NCI-H1694 treated with DMSO at 0.1 percent for 48 hours (cell line): ENCODE results near the gene NXPE4.
"Not testable (repeated sequence)": the region's sequence is repeated elsewhere in the genome, so short reads cannot be mapped to it uniquely, and the experiment has no call there.

ENCODE experiments used
- DNase-seq: peaks from one replicate; lab custom pipeline; 2025; lab: John Stamatoyannopoulos, UW

The NXPE4 gene

DNA sequence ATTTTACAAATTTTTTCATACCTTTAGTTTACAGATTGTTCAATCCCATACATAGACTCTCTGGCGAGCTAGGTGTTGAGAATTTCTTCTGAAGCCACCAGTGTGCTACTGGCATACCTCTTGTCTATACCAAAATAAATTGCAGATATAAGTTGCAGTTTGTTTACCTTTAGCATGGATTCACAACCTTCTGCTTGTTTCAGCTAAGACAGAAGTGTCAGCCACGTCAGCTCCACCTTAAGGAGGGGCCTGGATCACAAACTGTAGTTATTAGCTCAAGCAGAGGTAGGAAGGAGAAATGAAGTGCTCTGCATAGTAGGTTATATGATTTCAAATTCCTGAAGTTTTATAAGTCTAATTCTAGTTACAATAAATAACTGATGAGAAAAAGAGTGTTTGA is at the start of gene NXPE4:
Gene NXPE4 (minus strand): TSS at position 216 of the 400 bp plus-strand sequence. CDS start 1,027 bp downstream, outside the sequence.
- DNase-seq, result no peak

DNA sequence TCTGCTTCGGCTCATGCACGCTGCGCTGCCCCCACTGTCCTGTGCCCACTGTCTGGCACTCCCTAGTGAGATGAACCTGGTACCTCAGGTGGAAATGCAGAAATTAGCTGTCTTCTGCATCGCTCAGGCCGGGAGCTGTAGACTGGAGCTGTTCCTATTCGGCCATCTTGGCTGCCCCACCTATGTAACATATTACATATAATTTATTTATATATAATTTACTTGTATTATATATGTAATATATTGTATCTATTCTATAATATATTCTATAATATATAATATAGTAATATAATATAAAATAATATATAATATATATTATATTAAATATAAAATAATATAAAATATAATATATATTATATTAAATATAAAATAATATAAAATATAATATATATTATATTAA is 43.9 kb upstream of the NXPE4 start:
- DNase-seq, result not testable (repeated sequence)

DNA sequence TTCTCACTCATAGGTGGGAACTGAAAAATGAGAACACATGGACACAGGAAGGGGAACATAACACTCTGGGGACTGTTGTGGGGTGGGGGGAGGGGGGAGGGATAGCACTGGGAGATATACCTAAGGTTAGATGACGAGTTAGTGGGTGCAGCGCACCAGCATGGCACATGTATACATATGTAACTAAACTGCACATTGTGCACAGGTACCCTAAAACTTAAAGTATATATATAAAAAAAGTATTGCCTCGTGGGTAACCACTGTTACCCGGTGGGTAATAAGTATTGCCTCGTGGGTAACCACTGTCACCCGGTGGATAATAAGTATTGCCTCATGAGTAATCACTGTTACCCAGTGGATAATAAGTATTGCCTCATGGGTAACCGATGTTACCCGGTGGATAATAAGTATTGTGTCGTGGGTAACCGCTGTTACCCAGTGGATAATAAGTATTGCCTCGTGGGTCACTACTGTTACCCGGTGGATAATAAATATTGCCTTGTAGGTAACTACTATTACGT is 35.9 kb upstream of the NXPE4 start:
- DNase-seq, result not testable (repeated sequence)

DNA sequence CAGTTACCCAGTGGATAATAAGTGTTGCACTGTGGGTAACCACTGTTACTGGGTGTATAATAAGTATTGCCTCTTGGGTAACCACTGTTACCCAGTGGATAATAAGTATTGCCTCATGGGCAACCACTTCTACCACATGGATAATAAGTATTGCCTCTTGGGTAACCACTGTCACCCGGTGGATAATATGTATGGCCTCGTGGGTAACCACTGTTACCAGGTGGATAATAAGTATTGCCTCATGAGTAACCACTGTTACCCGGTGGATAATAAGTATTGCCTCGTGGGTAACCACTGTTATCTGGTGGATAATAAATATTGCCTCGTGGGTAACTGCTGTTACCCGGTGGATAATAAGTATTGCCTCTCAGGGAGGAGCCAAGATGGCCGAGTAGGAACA is 29.7 kb upstream of the NXPE4 start:
- no peak for DNase-seq

DNA sequence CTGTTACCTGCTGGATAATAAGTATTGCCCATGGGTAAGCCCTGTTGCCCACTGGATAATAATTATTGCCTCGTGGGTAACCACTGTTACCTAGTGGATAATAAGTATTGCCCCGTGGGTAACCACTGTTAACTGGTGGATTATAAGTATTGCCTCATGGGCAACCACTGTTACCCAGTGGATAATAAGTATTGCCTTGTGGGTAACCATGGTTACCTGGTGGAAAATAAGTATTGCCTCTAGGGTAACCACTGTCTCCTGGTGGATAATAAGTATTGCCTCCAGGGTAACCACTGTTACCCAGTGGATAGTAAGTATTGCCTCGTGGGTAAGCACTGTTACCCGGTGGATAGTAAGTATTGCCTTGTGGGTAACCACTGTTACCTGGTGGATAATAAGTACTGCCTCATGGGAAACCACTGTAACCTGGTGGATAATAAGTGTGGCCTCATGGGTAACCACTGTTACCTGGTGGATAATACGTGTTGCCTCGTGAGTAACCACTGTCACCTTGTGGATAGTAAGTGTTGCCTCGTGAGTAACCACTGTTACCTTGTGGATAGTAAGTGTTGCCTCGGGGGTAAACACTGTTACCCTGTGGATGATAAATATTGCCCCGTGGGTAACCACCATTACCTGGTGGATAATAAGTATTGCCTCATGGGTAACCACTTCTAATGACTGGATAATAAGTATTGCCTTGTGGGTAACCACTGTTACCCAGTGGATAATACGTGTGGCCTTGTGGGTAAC is 29.0 kb upstream of the NXPE4 start:
- DNase-seq, result no peak

DNA sequence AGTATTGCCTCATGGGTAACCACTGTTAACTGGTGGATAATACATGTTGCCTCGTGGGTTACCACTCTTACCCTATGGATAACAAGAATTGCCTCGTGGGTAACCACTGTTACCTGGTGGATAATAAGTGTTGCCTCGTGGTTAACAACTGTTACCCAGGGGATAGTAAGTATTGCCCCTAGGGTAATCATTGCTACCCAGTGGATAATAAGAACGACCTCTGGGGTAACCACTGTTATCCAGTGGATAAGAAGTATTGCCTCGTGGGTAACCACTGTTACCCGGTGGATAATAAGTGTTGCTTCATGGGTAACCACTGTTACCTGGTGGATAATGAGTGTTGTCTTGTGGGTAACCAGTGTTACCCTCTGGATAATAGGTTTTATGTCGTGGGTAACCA is 28.1 kb upstream of the NXPE4 start:
- DNase-seq, result no peak

DNA sequence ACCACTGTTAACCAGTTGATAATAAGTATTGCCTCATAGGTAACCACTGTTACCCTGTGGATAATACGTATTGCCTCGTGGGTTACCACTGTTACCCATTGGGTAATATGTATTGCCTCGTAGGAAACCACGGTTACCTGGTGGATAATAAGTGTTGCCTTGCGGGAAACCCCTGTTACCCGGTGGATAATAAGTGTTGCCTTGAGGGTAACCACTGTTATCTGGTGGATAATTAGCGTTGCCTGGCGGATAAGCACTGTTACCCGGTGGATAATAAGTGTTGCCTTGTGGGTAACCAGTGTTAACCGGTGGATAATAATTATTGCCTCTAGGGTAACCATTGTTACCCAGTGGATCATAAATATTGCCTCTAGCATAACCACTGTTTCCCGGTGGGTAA is 27.3 kb upstream of the NXPE4 start:
- no peak for DNase-seq

DNA sequence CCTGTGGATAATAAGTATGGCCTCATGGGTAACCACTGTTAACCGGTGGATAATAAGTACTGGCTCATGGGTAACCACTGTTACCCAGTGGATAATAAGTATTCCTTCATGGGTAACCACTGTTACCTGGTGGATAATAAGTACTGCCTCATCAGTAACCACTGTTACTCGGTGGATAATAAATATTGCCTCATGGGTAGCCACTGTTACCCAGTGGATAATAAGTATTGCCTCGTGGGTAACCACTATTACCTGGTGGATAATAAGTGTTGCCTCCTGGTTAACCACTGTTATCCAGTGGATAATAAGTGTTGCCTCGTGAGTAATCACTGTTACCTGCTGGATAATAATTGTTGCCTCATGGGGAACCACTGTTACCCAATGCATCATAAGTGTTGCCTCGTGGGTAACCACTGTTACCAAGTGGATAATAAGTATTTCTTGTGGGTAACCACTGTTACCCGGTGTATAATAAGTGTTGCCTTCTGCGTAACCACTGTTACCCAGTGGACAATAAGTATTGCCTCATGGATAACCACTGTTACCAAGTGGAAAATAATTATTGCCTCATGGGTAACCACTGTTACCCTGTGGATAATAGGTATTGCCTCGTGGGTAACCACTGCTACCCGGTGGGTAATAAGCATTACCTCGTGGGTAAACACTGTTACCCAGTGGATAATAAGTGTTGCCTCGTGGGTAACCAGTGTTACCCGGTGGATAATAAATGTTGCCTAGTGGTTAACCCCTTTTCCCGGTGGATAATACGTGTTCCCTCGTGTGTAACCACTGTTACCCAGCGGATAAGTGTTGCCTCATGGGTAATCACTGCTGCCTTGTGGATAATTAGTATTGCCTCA is 26.6 kb upstream of the NXPE4 start:
- no peak for DNase-seq

DNA sequence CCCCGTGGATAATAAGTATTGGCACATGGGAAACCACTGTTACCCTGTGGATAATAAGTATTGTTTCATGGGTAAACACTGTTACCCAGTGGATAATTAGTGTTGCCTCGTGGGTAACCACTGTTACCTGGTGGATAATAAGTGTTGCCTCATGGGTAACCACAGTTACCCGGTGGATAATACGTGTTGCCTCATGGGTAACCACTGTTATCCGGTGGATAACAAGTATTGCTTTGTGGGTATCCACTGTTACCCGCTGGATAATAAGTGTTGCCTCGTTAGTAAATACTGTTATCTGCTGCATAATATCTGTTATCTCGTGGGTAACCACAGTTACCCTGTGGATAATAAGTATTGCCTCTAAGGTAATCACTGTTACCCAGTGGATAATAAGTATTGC is 25.5 kb upstream of the NXPE4 start:
- no peak for DNase-seq

DNA sequence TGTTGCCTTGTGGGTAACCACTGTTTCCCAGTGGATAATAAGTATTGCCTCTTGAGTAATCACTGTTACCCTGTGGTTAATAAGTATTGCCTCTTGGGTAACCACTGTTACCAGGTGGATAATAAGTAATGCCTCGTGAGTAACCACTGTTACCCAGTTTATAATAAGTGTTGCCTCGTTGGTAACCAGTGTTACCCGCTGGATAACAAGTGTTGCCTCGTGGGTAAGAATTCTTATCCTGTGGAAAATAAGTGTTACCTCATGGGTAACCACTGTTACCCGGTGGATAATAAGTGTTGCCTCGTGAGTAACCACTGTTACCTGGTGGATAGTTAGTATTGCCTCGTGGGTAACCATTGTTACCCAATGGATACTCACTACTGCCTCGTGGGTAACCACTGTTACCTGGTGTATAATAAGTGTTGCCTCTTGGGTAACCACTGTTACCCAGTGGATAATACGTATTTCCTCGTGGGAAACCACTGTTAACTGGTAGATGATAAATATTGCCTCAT is 24.1 kb upstream of the NXPE4 start:
- no peak for DNase-seq

DNA sequence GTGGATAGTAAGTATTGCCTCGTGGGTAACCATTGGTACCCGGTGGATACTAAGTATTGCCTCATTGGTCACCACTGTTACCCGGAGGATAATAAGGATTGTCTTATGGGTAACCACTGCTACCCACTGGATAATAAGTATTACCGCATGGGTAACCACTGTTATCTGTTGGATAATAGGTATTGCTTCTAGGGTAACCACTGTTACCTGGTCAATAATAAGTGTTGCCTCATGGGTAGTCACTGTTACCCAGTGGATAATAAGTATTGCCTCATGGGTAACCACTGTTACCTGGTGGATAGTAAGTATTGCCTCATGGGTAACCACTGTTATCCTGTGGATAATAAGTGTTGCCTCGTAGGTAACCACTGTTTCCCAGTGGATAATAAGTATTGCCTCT is 22.6 kb upstream of the NXPE4 start:
- DNase-seq, result no peak

DNA sequence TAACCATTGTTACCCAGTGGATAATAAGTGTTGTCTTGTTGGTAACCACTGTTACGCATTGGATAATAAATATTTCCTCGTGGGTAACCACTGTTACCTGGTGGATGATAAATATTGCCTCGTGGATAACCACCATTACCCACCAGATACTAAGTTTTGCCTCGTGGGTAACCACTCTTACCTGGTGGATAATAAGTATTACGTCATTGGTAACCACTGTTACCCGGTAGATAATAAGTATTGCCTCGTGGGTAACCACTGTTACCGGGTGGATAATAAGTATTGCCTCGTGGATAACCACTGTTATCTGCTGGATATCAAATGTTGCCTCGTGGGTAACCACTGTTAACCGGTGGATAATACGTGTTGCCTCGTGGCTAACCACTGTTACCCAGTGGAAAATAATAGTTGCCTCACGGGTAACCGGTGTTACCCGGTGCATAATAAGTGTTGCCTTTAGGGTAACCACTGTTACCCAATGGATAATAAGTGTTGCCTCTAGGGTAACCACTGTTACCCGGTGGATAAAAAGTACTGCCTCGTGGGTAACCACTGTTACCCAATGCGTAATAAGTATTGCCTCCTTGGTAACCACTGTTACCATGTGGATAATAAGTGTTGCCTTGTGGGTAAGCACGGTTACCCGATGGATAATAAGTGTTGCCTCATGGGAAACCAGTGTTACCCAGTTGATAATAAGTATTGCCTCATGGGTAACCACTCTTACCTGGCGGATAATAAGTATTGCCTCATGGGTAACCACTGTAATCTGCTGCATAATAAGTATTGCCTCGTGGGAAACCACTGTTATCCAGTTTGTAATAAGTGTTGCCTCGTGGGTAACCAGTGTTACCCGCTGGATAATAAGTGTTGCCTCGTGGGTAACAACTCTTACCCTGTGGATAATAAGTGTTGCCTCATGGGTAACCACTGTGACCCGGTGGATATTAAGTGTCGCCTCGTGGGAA is 21.9 kb upstream of the NXPE4 start:
- no peak for DNase-seq

DNA sequence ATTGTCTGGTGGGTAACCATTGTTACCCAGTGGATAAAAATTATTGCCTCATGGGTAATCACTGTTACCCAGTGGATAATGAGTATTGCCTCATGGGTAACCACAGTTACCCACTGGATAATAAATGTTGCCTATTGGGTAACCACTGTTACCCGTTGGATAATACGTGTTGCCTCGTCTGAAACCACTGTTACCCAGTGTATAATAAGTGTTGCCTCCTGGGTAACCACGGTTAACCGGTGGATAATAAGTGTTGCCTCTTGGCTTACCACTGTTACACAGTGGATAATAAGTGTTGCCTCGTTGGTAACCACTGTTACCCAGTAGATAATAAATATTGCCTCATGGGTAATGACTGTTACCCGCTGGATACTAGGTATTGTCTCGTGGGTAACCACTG is 20.9 kb upstream of the NXPE4 start:
- DNase-seq, result no peak

DNA sequence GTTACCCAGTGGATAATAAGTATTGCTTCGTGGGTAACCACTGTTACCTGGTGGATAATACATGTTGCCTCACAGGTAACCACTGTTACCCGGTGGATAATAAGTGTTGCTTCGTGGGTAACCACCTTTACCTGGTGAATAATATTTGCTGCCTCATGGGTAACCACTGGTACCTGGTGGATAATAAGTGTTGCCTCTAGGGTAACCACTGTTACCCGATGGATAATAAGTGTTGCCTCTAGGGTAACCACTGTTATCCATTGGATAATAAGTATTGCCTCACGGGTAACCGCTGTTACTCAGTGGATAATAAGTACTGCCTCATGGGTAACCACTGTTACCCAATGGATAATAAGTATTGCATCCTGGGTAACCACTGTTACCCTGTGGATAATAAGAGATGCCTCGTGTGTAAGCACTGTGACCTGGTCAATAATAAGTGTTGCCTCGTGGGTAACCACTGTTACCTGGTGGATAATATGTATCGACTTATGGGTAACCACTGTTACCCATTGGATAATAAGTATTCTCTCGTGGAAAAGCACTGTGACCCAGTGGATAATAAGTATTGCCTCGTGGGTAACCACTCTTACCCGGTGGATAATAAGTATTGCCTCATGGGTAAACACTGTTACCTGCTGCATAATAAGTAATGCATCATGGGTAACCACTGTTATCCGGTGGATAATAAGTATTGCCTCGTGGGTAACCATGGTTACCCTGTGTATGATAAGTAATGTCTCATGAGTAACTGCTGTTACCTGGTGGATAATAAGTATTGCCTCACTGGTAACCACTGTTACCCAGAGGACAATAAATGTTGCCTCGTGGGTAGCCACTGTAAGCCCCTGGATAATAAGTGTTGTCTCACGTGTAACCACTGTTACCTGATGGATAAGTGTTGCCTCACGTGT is 20.1 kb upstream of the NXPE4 start:
- no peak for DNase-seq

DNA sequence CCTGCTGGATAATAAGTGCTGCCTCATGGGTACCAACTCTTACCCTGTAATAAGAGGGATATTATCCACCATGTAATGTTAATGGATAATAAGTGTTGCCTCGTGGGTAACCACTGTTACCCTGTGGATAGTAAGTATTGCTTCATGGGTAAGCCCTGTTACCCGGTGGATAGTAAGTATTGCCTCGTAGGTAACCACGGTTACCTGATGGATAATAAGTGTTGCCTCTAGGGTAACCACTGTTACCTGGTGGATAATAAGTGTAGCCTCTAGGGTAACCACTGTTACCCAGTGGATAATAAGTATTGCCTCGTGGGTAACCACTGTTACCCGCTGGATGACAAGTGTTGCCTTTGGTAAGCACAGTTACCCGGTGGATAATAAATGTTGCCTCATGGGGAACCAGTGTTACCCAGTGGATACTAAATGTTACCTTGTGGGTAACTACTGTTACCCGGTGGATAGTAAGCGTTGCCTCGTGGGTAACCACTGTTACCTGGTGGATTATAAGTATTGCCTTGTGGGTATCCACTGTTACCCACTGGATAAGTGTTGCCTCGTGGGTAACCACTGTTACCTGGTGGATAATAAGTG is 18.6 kb upstream of the NXPE4 start:
- DNase-seq, result no peak

DNA sequence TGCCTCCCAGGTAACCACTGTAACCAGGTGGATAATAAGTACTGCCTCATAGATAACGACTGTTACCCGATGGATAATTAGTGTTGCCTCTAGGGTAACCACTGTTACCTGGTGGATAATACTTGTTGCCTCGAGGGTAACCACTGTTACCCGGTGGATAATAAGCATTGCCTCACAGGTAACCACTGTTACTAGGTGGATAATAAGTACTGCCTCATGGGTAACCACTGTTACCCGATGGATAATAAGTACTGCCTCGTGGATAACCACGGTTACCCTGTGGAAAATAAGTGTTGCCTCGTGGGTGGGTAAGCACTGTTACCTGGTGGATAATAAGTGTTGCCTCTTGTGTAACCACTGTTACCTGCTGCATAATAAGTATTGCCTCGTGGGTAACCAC is 17.5 kb upstream of the NXPE4 start:
- not testable (repeated sequence) for DNase-seq

DNA sequence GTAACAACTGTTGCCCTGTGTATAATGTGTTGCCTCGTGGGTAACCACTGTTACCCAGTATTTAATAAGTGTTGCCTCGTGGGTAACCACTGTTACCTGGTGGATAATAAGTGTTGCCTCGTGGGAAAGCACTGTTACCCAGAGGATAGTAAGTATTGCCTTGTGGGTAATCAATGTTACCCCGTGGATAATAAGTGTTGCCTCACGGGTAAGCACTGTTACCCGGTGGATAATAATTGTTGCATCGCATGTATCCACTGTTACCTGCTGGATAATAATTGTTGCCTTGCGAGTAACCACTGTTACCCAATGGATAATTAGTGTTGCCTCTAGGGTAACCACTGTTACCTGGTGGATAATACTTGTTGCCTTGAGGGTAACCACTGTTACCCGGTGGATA is 17.1 kb upstream of the NXPE4 start:
- DNase-seq, result no peak

DNA sequence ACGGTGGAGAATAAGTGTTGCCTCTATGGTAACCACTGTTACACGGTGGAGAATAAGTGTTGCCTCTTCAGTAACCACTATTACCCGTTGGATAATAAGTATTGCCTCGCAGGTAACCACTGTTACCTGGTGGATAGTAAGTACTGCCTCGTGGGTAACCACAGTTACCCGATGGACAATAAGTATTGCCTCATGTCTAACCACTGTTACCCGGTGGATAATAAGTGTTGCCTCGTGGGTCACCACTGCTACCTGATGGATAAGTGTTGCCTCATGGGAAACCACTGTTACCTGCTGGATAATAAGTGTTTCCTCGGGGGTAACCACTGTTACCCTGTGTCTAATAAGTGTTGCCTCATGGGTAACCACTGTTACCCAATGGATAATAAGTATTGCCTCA is 16.6 kb upstream of the NXPE4 start:
- DNase-seq, result not testable (repeated sequence)

DNA sequence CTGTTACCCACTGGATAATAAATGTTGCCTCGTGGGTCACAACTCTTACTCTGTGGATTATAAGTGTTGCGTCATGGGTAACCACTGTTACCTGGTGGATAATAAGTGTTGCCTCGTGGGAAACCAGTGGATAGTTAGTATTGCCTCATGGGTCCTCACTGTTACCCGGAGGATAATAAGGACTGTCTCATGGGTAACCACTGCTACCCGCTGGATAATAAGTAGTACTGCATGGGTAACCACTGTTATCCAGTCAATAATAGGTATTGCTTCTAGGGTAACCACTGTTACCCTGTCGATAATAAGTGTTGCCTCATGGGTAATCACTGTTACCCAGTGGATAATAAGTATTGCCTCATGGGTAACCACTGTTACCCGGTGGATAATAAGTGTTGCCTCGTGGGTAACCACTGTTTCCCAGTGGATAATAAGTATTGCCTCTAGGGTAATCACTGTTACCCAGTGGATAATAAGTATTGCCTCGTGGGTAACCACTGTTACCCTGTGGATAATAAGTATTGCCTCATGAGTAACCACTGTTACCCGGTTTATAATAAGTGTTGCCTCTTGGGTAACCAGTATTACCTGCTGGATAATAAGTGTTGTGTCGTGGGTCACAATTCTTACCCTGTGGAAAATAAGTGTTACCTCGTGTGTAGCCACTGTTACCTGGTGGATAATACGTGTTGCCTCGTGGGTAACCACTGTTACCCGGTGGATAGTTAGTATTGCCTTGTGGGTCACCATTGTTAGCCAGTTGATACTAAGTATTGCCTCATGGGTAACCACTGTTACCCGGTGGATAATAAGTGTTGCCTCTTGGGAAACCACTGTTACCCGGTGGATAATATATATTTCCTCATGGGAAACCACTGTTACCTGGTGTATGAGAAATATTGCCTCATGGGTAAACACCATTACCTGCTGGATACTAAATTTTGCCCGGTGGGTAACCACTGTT is 15.7 kb upstream of the NXPE4 start:
- no peak for DNase-seq
